BJ (cell line): Measurements from ENCODE around the gene TOR2A. TPM values are rescaled to one million over a fixed set of nuclear protein-coding genes. Genes with fewer than 3 reads are reported as not detected.

Experiments
- CTCF ChIA-PET: fragments of 350-600 bp; formaldehyde crosslinking; extraction: SDS; loops from one replicate; lab custom pipeline; 2021; ENCODE audit warnings: antibody characterized with exemption, inconsistent platforms; lab: Yijun Ruan, JAX
- POLR2A ChIA-PET: fragments of 300-600 bp; sonication (Branson Sonifier 250); formaldehyde crosslinking; extraction: SDS; loops from one replicate; lab custom pipeline; 2021; ENCODE audit warnings: antibody characterized with exemption; lab: Charles Lee
- DNase-seq: peaks from one replicate; pipeline ENCODE4 v3.0.0-alpha.2; 2011; ENCODE audit warnings: low read depth
- H3K27me3 ChIP-seq: 2 replicates; pipeline ENCODE4 v1.6.0; 2011; ENCODE audit warnings: low read length; ENCODE audit not compliant: control insufficient read depth, insufficient read depth
- H3K36me3 ChIP-seq: 2 replicates; pipeline ENCODE4 v1.5.1; 2011; ENCODE audit warnings: low read length; ENCODE audit not compliant: control insufficient read depth, insufficient read depth
- H3K4me3 ChIP-seq: 2 replicates; pipeline ENCODE4 v1.5.1; 2011; ENCODE audit warnings: low read depth, mild to moderate bottlenecking, control low read depth, low read length
- CTCF ChIP-seq: IDR thresholded peaks from 2 replicates; pipeline ENCODE4 v1.5.1; 2011; ENCODE audit warnings: low read depth, mild to moderate bottlenecking, control low read depth, inconsistent platforms, low read length, moderate library complexity; ENCODE audit not compliant: insufficient read depth
- polyA plus RNA-seq: library from polyadenylated mRNA; depleted of rRNA; stranded (reverse); fragments of >200 nt; gene quantifications from 2 replicates; pipeline ENCODE4 v1.2.3, GENCODE V29; 2011

TOR2A gene
- polyA plus RNA-seq, 1 experiment, result 8.0 TPM

DNA sequence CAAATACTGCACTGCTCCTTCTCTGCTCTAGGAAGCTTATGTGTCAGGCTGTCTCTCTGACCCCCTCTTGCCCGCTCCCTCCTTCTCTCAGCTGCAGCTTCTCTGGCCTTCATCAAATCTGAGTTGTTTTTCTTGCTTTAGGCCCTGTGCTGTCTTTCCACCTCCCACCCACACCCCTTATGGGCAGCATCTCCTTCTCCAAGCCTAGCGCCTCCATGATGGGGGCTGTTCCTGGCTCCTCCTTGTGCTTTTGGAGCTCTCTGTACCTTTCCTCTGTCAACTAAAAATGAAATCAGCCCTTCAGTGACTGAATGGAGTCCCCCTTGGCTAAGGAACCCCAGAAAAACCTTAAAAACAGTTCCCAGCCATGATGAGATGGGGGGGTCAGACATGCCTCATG is 35.0 kb downstream of the TOR2A start:
- TF ChIP-seq CTCF, result no peak
- POLR2A ChIA-PET, result no interaction called here
- H3K36me3 ChIP-seq, result no peaks in the 10 kb centered on the region
- CTCF ChIA-PET, result interaction anchor here (1.3 kb wide), 1 partner anchor 9 kb away, joined by 4 read pairs; no protein-coding TSS in a partner anchor
- no peaks in the 10 kb centered on the region for H3K27me3 ChIP-seq
- no peak for DNase-seq
- no peak overlapping the region for H3K4me3 ChIP-seq

GRCh38 chr9:127698985-127699670 is 36.0 kb downstream of the TOR2A start:
- POLR2A ChIA-PET, result no interaction called here
- Histone ChIP-seq H3K36me3 (no peaks in the 10 kb centered on the region), H3K4me3 (peak overlapping the region; percentile 27), H3K27me3 (no peaks in the 10 kb centered on the region)
- TF ChIP-seq CTCF, result 0 out of 2 replicates have a peak, but pooled peaks have one; percentile 9
- peak; percentile 91 for DNase-seq
- CTCF ChIA-PET, result no interaction called here

- POLR2A ChIA-PET, result no interaction called here
- Histone ChIP-seq H3K27me3 (no peaks in the 10 kb centered on the region), H3K36me3 (no peaks in the 10 kb centered on the region), H3K4me3 (no peak overlapping the region)
- no peak for TF ChIP-seq CTCF
- DNase-seq, result no peak
- CTCF ChIA-PET, result no interaction called here
Observed at GRCh38 chr9:127698386-127698785, 36.7 kb downstream of the TOR2A start.

DNA sequence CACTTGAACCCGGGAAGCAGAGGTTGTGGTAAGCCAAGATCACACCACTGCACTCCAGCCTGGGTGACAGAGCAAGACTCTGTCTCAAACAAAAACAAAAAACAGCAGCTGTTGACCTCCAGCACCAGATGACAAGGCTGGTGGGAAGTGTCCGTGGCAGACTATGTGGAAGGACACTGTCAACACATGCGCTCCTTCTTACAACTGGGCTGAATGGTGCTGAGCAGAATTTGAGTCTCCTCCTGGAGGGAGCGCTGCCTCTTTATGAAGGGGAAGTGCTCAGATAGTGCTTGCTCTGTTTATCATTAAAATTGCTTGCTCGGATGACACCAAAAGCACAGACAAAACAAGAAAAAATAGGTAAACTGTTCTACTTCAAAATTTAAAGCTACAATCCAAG is 37.5 kb downstream of the TOR2A start:
- H3K36me3 ChIP-seq, result no peaks in the 10 kb centered on the region
- DNase-seq, result no peak
- no peak for TF ChIP-seq CTCF
- no peaks in the 10 kb centered on the region for H3K27me3 ChIP-seq
- ChIA-PET POLR2A (no interaction called here), CTCF (no interaction called here)
- no peak overlapping the region for H3K4me3 ChIP-seq

- ChIA-PET CTCF (interaction anchor here (0.9 to 1.5 kb wide), 2 partner anchors 8 to 16 kb away, joined by 3 to 4 read pairs; no protein-coding TSS in a partner anchor), POLR2A (no interaction called here)
- no peaks in the 10 kb centered on the region for H3K27me3 ChIP-seq
- peak; percentile 50 for DNase-seq
- no peak overlapping the region for H3K4me3 ChIP-seq
- no peak for TF ChIP-seq CTCF
- H3K36me3 ChIP-seq, result peaks cover 5% of the 10 kb centered on the region; the same call in 1 of the 2 replicates
Observed at GRCh38 chr9:127694890-127695720, 40.0 kb downstream of the TOR2A start.
